ENCODE results near the gene IFI6.

The IFI6 gene

GRCh38 chr1:27669876-27670275 is 2.1 kb downstream of the IFI6 start:
- no peak for DNase-seq

DNA sequence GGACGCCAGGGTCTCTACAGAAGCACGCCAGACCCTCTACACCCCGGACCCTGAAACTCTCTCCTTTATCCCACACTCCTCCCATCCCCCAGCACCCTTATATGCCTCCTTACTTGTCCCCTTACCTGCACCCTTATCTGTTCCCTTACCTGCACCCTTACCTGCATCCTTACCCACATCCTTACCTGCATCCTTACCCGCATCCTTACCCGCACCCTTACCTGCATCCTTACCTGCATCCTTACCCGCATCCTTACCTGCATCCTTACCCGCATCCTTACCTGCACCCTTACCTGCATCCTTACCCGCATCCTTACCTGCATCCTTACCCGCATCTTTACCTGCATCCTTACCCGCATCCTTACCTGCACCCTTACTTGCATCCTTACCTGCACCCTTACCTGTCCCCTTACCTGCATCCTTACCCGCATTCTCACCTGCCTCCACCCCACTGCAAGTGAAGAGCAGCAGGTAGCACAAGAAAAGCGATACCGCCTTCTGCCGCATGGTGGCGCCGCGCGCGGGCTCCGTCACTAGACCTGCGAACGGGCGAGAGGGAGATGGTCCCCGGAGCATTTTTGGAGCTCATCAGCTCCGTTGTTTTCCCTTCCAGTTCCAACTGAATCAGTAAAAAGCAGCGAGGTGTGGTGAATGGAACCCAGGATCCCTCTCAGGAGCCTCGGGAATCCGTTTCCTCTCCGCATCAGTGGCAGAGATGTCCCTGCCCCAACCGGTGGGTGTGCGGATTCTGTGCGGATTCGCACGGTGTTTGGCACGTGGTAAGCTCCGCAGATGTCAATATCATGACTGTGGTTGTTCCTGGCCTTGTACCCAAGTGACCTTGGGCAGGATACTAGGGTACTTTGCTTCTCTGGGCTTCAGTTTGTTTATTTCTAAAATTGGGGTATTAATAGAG is 2.9 kb downstream of the IFI6 start:
- peak; percentile 91 for DNase-seq

GRCh38 chr1:27668121-27668807 is 3.7 kb downstream of the IFI6 start:
- no peak for DNase-seq

GRCh38 chr1:27666791-27667254 is 5.2 kb downstream of the IFI6 start:
- DNase-seq: no peak

- DNase-seq: no peak
Observed at GRCh38 chr1:27666294-27666693, 5.7 kb downstream of the IFI6 start.

DNA sequence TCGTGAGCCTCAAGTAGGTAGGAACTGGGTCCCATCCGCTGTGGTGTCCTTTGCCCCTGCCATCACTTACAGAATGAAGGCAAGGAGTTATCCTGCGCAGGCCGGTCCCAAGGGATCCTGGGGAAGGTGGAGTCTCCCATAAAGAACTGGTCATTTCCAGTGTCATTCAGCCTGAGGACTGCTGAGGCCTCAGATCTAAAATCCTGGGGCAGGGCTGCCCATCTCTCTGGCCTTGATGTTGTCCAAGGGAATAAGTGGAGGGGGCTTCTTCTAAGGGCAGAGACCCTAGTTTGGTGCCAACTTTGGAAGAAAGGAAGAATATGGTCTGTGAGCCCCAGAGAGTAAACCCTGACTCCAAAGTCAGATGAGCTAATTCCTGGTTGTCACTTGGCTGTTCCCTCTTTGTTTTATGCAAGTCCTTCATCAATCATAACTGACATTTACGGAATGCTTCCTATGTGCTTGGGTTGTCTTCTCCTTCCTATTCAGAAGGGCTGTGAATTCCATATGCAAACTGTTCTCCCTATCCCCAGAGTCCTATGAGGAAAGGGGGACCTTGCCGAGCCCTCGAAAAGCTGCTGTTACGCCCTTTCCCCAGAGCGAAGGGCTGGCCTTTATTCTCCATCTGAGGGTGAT is 6.9 kb downstream of the IFI6 start:
- no peak for DNase-seq

- DNase-seq: no peak
Observed at GRCh38 chr1:27664291-27664690, 7.7 kb downstream of the IFI6 start.

DNA sequence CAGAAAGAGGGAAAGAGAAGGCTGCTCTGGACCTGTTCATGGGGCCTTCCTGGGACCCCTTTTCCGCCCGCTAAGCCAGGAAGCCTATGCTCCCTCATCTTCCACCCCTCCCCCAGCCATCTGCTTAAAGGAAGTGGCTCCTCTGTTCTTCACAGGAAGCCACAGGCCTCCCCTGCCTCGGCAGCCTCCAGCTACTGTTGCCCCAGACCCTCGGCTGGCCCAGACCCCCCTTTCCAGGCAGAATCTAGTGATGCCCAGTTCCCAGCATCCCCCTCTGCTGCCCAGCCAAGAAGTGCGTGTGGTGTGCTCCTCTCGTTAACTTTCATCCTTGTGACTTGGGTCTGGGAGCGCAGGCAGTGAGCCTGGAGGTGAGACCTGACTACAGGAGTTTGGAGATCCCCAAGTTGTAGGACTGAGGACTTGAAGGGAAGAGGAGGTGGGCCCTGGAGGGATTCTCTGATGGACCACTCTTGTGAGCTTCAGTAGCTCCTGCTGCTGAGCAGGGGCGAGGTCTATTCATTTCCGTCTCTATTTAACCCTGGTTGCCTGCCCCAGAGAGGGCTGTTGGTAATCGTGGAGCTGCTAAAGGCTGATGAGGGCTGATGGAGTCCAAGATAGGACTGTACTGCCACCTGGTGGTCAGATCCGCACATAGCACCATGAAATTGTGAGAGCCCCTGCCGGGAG is 9.1 kb downstream of the IFI6 start:
- peak; percentile 93 for DNase-seq

- no peak for DNase-seq
Observed at GRCh38 chr1:27662261-27662660, 9.7 kb downstream of the IFI6 start.

DNA sequence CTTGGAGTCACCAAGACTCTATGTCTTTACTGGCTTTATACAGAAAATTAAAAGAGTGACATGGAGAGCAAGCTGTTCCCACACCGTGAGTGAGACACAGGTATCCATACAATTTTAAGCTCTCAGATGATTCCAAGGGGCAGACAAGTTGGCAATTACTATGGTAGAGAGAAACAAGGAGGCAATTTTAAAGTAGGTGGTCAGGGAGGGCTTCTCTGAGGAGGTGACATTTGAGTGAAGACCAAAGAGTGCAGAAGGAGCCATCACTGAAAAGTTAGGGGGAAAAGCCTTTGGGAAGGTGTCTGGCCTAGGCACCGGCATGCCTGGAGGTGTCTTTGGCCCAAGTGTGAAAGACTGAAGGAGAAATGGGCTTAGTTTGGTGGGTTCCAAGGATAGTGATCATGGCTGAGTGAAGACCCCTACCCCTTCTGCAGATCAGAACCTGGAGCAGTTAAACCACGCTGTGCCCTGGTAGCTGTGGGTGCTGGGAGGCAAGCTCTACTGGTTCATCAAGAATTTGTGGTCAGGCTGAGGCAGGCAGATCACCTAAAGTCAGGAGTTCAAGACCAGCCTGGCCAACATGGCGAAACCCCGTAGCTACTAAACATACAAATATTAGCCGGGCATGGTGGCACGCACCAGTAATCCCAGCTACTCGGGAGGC is 10.4 kb downstream of the IFI6 start:
- DNase-seq: no peak

- DNase-seq: no peak
Observed at GRCh38 chr1:27660300-27660835, 11.6 kb downstream of the IFI6 start.

DNA sequence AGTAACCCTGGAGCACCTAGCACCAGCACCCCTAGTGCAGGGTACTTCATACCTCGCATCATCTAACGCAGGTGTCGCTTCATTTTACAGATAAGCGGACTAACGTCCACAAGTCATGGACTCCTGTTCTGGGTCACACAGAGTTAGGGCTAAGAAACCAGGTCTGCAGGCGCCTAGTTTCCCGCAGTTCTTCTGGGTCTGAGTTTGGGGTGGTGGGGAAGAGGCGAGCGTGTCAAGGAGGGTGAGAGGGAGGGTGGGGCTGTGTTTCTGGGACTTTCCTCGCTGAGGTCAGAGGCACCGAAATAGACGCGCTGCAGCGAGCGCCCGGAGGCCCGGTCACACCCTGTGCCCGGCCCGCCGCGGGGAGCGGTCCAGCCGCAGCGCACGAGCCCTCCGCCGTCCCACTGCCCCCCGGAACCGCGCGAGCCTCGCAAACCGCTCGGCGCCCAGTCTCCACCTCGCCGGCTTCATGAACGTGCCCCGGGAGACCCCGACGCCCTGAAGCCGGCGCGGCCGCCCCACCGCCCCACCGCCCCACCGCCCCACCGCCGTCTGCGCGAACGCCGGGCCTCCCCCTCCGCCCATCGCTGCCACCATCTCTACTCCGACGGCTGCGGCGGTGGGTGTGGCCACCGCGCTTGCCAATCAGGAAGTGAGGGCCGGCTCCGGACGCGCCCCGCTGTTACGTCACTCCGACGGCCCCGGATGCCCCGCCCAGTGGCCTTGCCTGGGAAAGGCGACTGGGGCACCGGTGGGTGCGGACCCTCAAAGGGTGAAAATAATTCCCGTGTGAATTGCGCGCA is 12.3 kb downstream of the IFI6 start:
- DNase-seq: peak; percentile 86

DNA sequence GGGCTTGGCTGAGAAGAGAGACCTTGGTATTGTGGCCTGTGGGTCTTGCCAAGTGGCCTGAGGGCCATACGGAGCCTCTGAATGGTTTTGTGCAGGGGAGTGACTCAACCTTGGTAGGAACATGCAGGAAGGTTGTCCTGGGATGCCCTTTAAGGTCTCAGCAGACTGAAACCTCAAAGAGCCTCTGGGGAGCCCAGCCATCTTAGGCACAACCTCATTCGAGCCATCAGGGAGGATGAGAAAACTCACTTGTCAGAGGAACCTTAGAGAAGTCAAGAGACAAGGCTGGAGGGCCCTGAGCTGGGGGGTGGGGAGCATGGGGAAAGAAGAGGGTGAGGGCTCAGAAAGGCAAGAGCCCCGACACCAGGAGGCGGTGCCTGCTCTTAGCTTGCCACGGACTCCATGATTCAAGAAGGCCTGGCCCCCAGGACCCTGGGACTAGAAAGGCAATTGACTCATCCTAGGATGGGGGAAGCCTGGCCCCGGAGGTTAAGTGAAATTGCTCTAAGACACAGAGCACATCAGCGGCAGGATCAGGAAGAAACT is 13.0 kb downstream of the IFI6 start:
- DNase-seq: peak; percentile 26

DNA sequence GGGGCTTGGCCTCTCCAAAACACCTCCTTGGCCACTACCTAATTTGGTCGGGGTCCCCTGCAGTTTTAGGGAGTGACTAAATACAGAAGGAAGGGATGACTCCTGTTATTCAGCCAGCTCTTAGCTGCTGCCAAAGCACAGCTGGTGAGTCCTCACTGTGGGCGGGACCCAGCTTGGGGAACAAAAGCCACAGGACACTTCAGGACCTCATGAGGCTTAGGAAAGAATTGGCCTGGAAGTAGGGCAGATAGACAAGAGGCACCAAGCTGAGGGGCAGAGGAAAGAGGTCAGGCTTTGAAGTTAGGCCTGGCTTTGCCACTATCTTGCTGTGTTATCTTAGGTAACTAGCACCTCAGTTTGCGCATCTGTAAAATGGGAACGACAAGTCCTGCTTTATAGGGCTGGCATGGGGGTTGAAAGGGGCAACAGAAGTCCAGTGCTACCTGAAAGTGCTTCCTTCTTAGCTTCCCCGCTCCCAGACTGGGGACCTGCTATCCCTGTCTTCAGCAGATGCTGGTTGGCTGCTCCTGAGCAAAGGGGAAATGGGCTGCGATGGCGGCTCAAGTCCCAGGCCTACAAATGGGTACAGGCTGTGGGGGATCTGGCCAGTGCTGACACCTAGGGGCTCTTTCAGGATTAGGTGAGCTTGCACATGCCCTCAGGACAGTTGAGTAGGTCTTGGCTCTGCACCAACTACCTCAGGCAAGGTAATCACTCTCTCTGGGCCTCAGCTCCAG is 15.7 kb downstream of the IFI6 start:
- no peak for DNase-seq

- no peak for DNase-seq
Observed at GRCh38 chr1:27655151-27655937, 16.6 kb downstream of the IFI6 start.

GRCh38 chr1:27652111-27652864 is 19.7 kb downstream of the IFI6 start:
- no peak for DNase-seq

- DNase-seq: no peak
Observed at GRCh38 chr1:27650539-27651175, 21.3 kb downstream of the IFI6 start.

DNA sequence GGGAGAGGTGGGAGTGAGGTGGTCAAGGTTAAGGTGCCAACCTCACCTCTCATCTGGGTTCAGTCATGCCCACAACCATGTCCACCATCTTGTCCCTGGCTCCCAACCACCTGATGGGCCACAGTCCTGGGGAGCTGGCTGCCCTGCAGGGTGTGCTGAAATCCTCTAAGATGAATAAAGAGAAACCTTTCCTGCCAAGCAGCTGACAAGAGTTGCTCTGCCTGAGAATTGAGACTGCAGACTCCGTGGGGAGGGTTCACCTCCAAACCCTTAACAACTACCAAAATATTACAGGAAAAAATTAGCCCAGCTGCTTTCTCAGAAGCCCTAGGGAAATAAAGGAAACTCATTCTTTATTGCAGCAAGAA is 21.8 kb downstream of the IFI6 start:
- no peak for DNase-seq

Data from stimulated activated CD4-positive, alpha-beta T cell treated with anti-CD3 and anti-CD28 coated beads, Interleukin-4, amount 100 ng/mL, for 24 hours (primary cell).